HepG2 (cell line): ENCODE results near the gene SSH3. TPM values are rescaled to one million over a fixed set of nuclear protein-coding genes. Genes with fewer than 3 reads are reported as not detected.

Experiments
- ADNP ChIP-seq: sonication (generic); formaldehyde crosslinking; IDR thresholded peaks from 2 replicates; pipeline ENCODE4 v1.4.0; 2020; ENCODE audit warnings: missing genetic modification reagents
- ARID4A ChIP-seq: sonication (generic); formaldehyde crosslinking; IDR thresholded peaks from 2 replicates; pipeline ENCODE4 v1.5.0; 2020; ENCODE audit warnings: mild to moderate bottlenecking, missing genetic modification reagents, borderline replicate concordance
- BRCA1 ChIP-seq: sonication (generic); formaldehyde crosslinking; IDR thresholded peaks from 2 replicates; pipeline ENCODE4 v1.4.0; 2020; ENCODE audit warnings: missing genetic modification reagents
- CBX1 ChIP-seq: IDR thresholded peaks from one replicate; pipeline ENCODE4 v1.6.1; 2016; ENCODE audit warnings: antibody characterized with exemption, low read depth
- FOXK1 ChIP-seq: sonication (generic); formaldehyde crosslinking; IDR thresholded peaks from 2 replicates; pipeline ENCODE4 v1.4.0; 2020; ENCODE audit warnings: low read depth, missing genetic modification reagents, borderline replicate concordance
- KLF11 ChIP-seq: IDR thresholded peaks from 2 replicates; pipeline ENCODE4 v1.6.1; 2016; ENCODE audit warnings: missing compliant biosample characterization
- MAF1 ChIP-seq: sonication (generic); formaldehyde crosslinking; IDR thresholded peaks from 2 replicates; pipeline ENCODE4 v1.5.0; 2020; ENCODE audit warnings: missing genetic modification reagents, borderline replicate concordance
- MATR3 ChIP-seq: sonication (generic); formaldehyde crosslinking; IDR thresholded peaks from 2 replicates; pipeline ENCODE4 v1.4.0; 2020; ENCODE audit warnings: missing genetic modification reagents
- MNT ChIP-seq: fragments of 450-650 bp; IDR thresholded peaks from 2 replicates; pipeline ENCODE4 v1.6.1; 2016
- MZF1 ChIP-seq: sonication (generic); formaldehyde crosslinking; IDR thresholded peaks from 2 replicates; pipeline ENCODE4 v1.8.1; 2023; ENCODE audit warnings: mild to moderate bottlenecking, missing genetic modification reagents, borderline replicate concordance
- REL ChIP-seq: sonication (generic); formaldehyde crosslinking; conservative IDR thresholded peaks from 2 replicates; pipeline ENCODE4 v1.8.0; 2022; ENCODE audit warnings: mild to moderate bottlenecking, missing genetic modification reagents, moderate library complexity
- SRY ChIP-seq: sonication (generic); formaldehyde crosslinking; IDR thresholded peaks from 2 replicates; pipeline ENCODE4 v1.8.0; 2022; ENCODE audit warnings: mild to moderate bottlenecking, missing genetic modification reagents
- ZBTB2 ChIP-seq: sonication (generic); formaldehyde crosslinking; IDR thresholded peaks from 2 replicates; pipeline ENCODE4 v1.8.0; 2022; ENCODE audit warnings: low read depth, missing genetic modification reagents
- ZC3H4 ChIP-seq: sonication (generic); formaldehyde crosslinking; IDR thresholded peaks from 2 replicates; pipeline ENCODE4 v1.4.0; 2020; ENCODE audit warnings: missing genetic modification reagents, borderline replicate concordance
- ZNF101 ChIP-seq: sonication (generic); formaldehyde crosslinking; IDR thresholded peaks from 2 replicates; pipeline ENCODE4 v1.4.0; 2020; ENCODE audit warnings: mild to moderate bottlenecking, low read depth, missing genetic modification reagents, borderline replicate concordance
- ZNF430 ChIP-seq: sonication (generic); formaldehyde crosslinking; IDR thresholded peaks from 2 replicates; pipeline ENCODE4 v1.9.0; 2021; ENCODE audit warnings: mild to moderate bottlenecking, missing genetic modification reagents
- ZNF432 ChIP-seq: sonication (generic); formaldehyde crosslinking; IDR thresholded peaks from 2 replicates; pipeline ENCODE4 v1.5.0; 2020; ENCODE audit warnings: missing genetic modification reagents, mild to moderate bottlenecking, borderline replicate concordance
- ZNF563 ChIP-seq: sonication (generic); formaldehyde crosslinking; IDR thresholded peaks from 2 replicates; pipeline ENCODE4 v1.8.0; 2022; ENCODE audit warnings: mild to moderate bottlenecking, moderate library complexity, missing genetic modification reagents
- ZNF746 ChIP-seq: sonication (generic); formaldehyde crosslinking; IDR thresholded peaks from 2 replicates; pipeline ENCODE4 v1.8.0; 2022; ENCODE audit warnings: mild to moderate bottlenecking, missing genetic modification reagents
- ZNF770 ChIP-seq: sonication (generic); formaldehyde crosslinking; IDR thresholded peaks from 2 replicates; pipeline ENCODE4 v1.5.0; 2020; ENCODE audit warnings: mild to moderate bottlenecking, missing genetic modification reagents
- ZNF775 ChIP-seq: sonication (generic); formaldehyde crosslinking; IDR thresholded peaks from 2 replicates; pipeline ENCODE4 v1.4.0; 2020; ENCODE audit warnings: missing genetic modification reagents, mild to moderate bottlenecking, moderate library complexity, borderline replicate concordance
- polyA plus RNA-seq, 8 experiments: library from polyadenylated mRNA; depleted of rRNA in 3 of 8; stranded (reverse) in 7 of 8; unstranded in 1 of 8; fragments of >200 nt; fragmentation: Illumina TruSeq in 4 of 8; extraction: Trizol in 4 of 8; gene quantifications; 2 replicates each; pipeline versions ENCODE4 v1.2.1 to v1.2.3, GENCODE V29; 2011 to 2016; ENCODE audit warnings: low read depth in 4 of 8, missing spikeins in 1 of 8, mixed read lengths in 1 of 8; ENCODE audit not compliant: insufficient read depth in 1 of 8
- total RNA-seq, 5 experiments: library from RNA; depleted of rRNA; stranded (reverse); fragments of >200 nt; fragmentation: Illumina TruSeq; extraction: Trizol; gene quantifications; 2 replicates each; pipeline ENCODE4 v1.2.3, GENCODE V29; 2016; ENCODE audit warnings: low read depth in 1 of 5

SSH3 gene
- total and polyA plus RNA-seq, 2 of the 13 experiments (the other 11 are each of a cell fraction or from before 2014, with no cell fraction given) = 12.4 to 18.8 TPM

- TF ChIP-seq MAF1 (CRISPR knock-in tag) (no peak), ZNF430 (CRISPR knock-in tag) (no peak), FOXK1 (CRISPR knock-in tag) (no peak), ZBTB2 (no peak), MZF1 (CRISPR knock-in tag) (no peak), SRY (CRISPR knock-in tag) (no peak), ZNF563 (peak; percentile 49; the same call in 1 of the 2 replicates), CBX1 (no peak), REL (peak; percentile 53; the same call in 1 of the 2 replicates), ZC3H4 (CRISPR knock-in tag) (no peak), ZNF101 (CRISPR knock-in tag) (no peak), ZNF432 (CRISPR knock-in tag) (no peak), ZNF746 (CRISPR knock-in tag) (no peak), MNT (no peak), ZNF770 (CRISPR knock-in tag) (0 out of 2 replicates have a peak, but pooled peaks have one; percentile 29), MATR3 (CRISPR knock-in tag) (no peak), ARID4A (CRISPR knock-in tag) (peak; percentile 40; the same call in 1 of the 2 replicates), ZNF775 (CRISPR knock-in tag) (no peak), KLF11 (CRISPR knock-in tag) (no peak), BRCA1 (no peak), ADNP (CRISPR knock-in tag) (no peak)
Measured at GRCh38 chr11:67289651-67290479, 13.5 kb upstream of the SSH3 start (continued).
